ENCODE data around the gene ATOSA. TPM values are rescaled to one million over a fixed set of nuclear protein-coding genes. Genes with fewer than 3 reads are reported as not detected.

Gene ATOSA
- total and polyA plus RNA-seq, 12 donors = 8.7 to 98.1 (median 30.3) TPM

GRCh38 chr15:52656412-52656811 lies 22.8 kb downstream of the ATOSA start:
- H3K27me3 ChIP-seq = no peaks in the 10 kb centered on the region
- H3K27ac ChIP-seq = peak overlapping the region in 6 of 10 donors; percentile 13 to 49 (median 34)
- H3K4me1 ChIP-seq = peaks cover 2 to 65% (median 50%) of the 10 kb centered on the region in 9 donors
- peak in 1 of 8 donors; percentile 37 for ATAC-seq
- no peak overlapping the region for H3K4me3 ChIP-seq
- no peaks in the 10 kb centered on the region for H3K9me3 ChIP-seq
- peaks cover 0 to 71% (median 8%) of the 10 kb centered on the region in 9 donors for H3K36me3 ChIP-seq
- no peak for DNase-seq
- intact Hi-C loops (cut with DNase I) = loop anchor here in 1 of 10 donors (10.0 kb wide), 1 partner anchor 92 kb away; the partner anchor contains the start of gene ARPP19
- TF ChIP-seq CTCF (IDR thresholded peaks at IDR 0.05) = no peak

- peaks cover 2 to 90% (median 64%) of the 10 kb centered on the region in 9 donors for H3K4me1 ChIP-seq
- no peak for TF ChIP-seq CTCF (IDR thresholded peaks at IDR 0.05)
- 54 to 55% methylated on average over 5 of the region's 5 CpGs for WGBS, 2 donors
- H3K4me3 ChIP-seq = no peak overlapping the region
- DNase-seq = no peak
- intact Hi-C loops (cut with DNase I) = loop anchor here in 3 of 10 donors (2.0 to 10.0 kb wide), 2 partner anchors 25 to 89 kb away; partner anchors contain the start of genes ATOSA (in 2 of the 3) and ARPP19 (in 1 of the 3)
- peak overlapping the region; percentile 8 to 77 (median 56) for H3K27ac ChIP-seq
- H3K27me3 ChIP-seq = no peaks in the 10 kb centered on the region
- ATAC-seq = peak in 4 of 8 donors; percentile 10 to 27 (median 16)
- H3K9me3 ChIP-seq = no peaks in the 10 kb centered on the region
- peaks cover 0 to 54% (median 5%) of the 10 kb centered on the region in 9 donors for H3K36me3 ChIP-seq
Measured at GRCh38 chr15:52653431-52653964, 25.7 kb downstream of the ATOSA start.

GRCh38 chr15:52652984-52653383 lies 26.2 kb downstream of the ATOSA start:
- Histone ChIP-seq H3K9me3 (no peaks in the 10 kb centered on the region), H3K4me1 (peaks cover 2 to 85% (median 60%) of the 10 kb centered on the region in 9 donors), H3K36me3 (peaks cover 0 to 54% (median 2%) of the 10 kb centered on the region in 9 donors), H3K27me3 (no peaks in the 10 kb centered on the region), H3K27ac (peak overlapping the region; percentile 8 to 77 (median 56)), H3K4me3 (no peak overlapping the region)
- ATAC-seq = peak in 6 of 8 donors; percentile 31 to 41 (median 36)
- intact Hi-C loops (cut with DNase I) = loop anchor here in 3 of 10 donors (2.0 to 10.0 kb wide), 2 partner anchors 26 to 88 kb away; partner anchors contain the start of genes ATOSA (in 2 of the 3) and ARPP19 (in 1 of the 3)
- 31 to 37% methylated on average over 5 of the region's 5 CpGs for WGBS, 2 donors
- no peak for DNase-seq
- TF ChIP-seq CTCF (IDR thresholded peaks at IDR 0.05) = no peak

- ATAC-seq (no peak), DNase-seq (no peak)
- H3K4me3 ChIP-seq = peak overlapping the region in 6 of 10 donors; percentile 28 to 50 (median 38)
- peak overlapping the region; percentile 20 to 77 (median 56) for H3K27ac ChIP-seq
- no peaks in the 10 kb centered on the region for H3K9me3 ChIP-seq
- peaks cover 0 to 58% (median 0%) of the 10 kb centered on the region in 9 donors for H3K36me3 ChIP-seq
- intact Hi-C loops (cut with DNase I) = loop anchor here in 3 of 10 donors (2.0 to 10.0 kb wide), 2 partner anchors 27 to 87 kb away; partner anchors contain the start of genes ATOSA (in 2 of the 3) and ARPP19 (in 1 of the 3)
- no peak for TF ChIP-seq CTCF (IDR thresholded peaks at IDR 0.05)
- no peaks in the 10 kb centered on the region for H3K27me3 ChIP-seq
- peaks cover 2 to 78% (median 53%) of the 10 kb centered on the region in 9 donors for H3K4me1 ChIP-seq
- 15 to 29% methylated on average over 1 of the region's 1 CpG for WGBS, 2 donors
Measured at GRCh38 chr15:52652286-52652685, 26.9 kb downstream of the ATOSA start.
